Sigmoid colon (tissue), 7 donors: ENCODE measurements around the gene SLC26A3. TPM values are rescaled to one million over a fixed set of nuclear protein-coding genes. Genes with fewer than 3 reads are reported as not detected.

ENCODE experiments used
- DNase-seq: peaks from one replicate; pipeline ENCODE4 v3.0.0-alpha.2; 2019
- H3K27ac ChIP-seq, 4 donors: fragments of 200-600 bp; sonication (generic); one replicate each; pipeline ENCODE4 v1.5.1; 2016 to 2019; ENCODE audit warnings: mild to moderate bottlenecking in 1 of 4
- H3K27me3 ChIP-seq, 3 donors: fragments of 200-600 bp; sonication (generic); one replicate each; pipeline ENCODE4 v1.5.1; 2019; ENCODE audit warnings: mild to moderate bottlenecking in 1 of 3
- H3K36me3 ChIP-seq, 4 donors: fragments of 200-600 bp; sonication (generic); one replicate each; pipeline ENCODE4 v1.5.1; 2016 to 2019
- H3K4me1 ChIP-seq, 4 donors: fragments of 200-600 bp; sonication (generic); one replicate each; pipeline ENCODE4 v1.5.1; 2017 to 2019
- H3K4me3 ChIP-seq, 4 donors: fragments of 200-600 bp; sonication (generic); one replicate each; pipeline ENCODE4 v1.5.1; 2017 to 2019; ENCODE audit warnings: mild to moderate bottlenecking in 2 of 4, moderate library complexity in 1 of 4
- H3K9me3 ChIP-seq, 4 donors: fragments of 200-600 bp in 3 of 4; sonication (generic) in 3 of 4; one replicate each; pipeline versions ENCODE4 v1.5.1 to v1.6.1; 2013 to 2019
- CTCF ChIP-seq, 4 experiments: fragments of 450-650 bp in 3 of 4; fragments of 200-600 bp in 1 of 4; IDR thresholded peaks; one replicate each; pipeline ENCODE4 v1.5.1; 2016 to 2019; ENCODE audit warnings: antibody characterized with exemption in 4 of 4, mild to moderate bottlenecking in 3 of 4, moderate library complexity in 2 of 4
- EP300 ChIP-seq, 4 donors: sonication (generic); formaldehyde crosslinking; IDR thresholded peaks; one replicate each; pipeline ENCODE4 v1.6.1; 2017; ENCODE audit warnings: antibody characterized with exemption in 4 of 4
- POLR2A ChIP-seq, 2 donors: fragments of 450-650 bp; IDR thresholded peaks; one replicate each; pipeline ENCODE4 v1.6.1; 2016; ENCODE audit warnings: antibody characterized with exemption in 2 of 2, mild to moderate bottlenecking in 2 of 2, moderate library complexity in 2 of 2
- POLR2AphosphoS5 ChIP-seq, 4 donors: sonication (generic); formaldehyde crosslinking; IDR thresholded peaks; one replicate each; pipeline ENCODE4 v1.6.1; 2017; ENCODE audit warnings: antibody characterized with exemption in 4 of 4
- WGBS, 2 donors: extraction: QIAGEN DNeasy Blood & Tissue Kit; methylation state at CpG; one replicate each; pipeline ENCODE4 v1.1.7; 2013; 5-methylcytosine and 5-hydroxymethylcytosine counted together
- intact Hi-C: fragments of 100-400 bp; cut with DNase I; formaldehyde crosslinking; loops from one replicate; pipeline ENCODE4 v1.15.1; 2023
- polyA plus RNA-seq, 3 donors: library from polyadenylated mRNA; stranded (reverse); fragments of 200-250 nt; gene quantifications; one replicate each; pipeline ENCODE4 v1.2.3, GENCODE V29; 2013
- total RNA-seq, 4 donors: library from RNA; depleted of rRNA; stranded (reverse); fragments of >200 nt; gene quantifications; one replicate each; pipeline ENCODE4 v1.1.0, GENCODE V29; 2016
- donor health status: healthy with polysubstance abuse.
- donor health status: Bipolar disorder and iron deficiency.
- donor health status: healthy.

Gene SLC26A3
- total and polyA plus RNA-seq, 7 donors = 4.8 to 1,079 (median 12.0) TPM

- TF ChIP-seq POLR2A (IDR thresholded peaks at IDR 0.05) (no peak), CTCF (IDR thresholded peaks at IDR 0.05) (no peak), EP300 (IDR thresholded peaks at IDR 0.05) (no peak), POLR2AphosphoS5 (IDR thresholded peaks at IDR 0.05) (no peak)
- Histone ChIP-seq H3K4me1 (peaks cover 0 to 84% (median 62%) of the 10 kb centered on the region in 4 donors), H3K27ac (peak overlapping the region; percentile 76 to 87 (median 82)), H3K4me3 (peak overlapping the region in 1 of 4 donors; percentile 15), H3K9me3 (no peaks in the 10 kb centered on the region), H3K36me3 (no peaks in the 10 kb centered on the region), H3K27me3 (no peaks in the 10 kb centered on the region)
- DNase-seq = no peak
- 21 to 71% methylated on average over 2 of the region's 2 CpGs for WGBS, 2 donors
- intact Hi-C loops = no loop called here
Measured at GRCh38 chr7:107785170-107785569, 17.9 kb downstream of the SLC26A3 start.

GRCh38 chr7:107783648-107784047 lies 19.4 kb downstream of the SLC26A3 start:
- Histone ChIP-seq H3K4me1 (peaks cover 0 to 95% (median 75%) of the 10 kb centered on the region in 4 donors), H3K9me3 (no peaks in the 10 kb centered on the region), H3K4me3 (no peak overlapping the region), H3K27ac (peak overlapping the region in 3 of 4 donors; percentile 76 to 87 (median 83)), H3K27me3 (no peaks in the 10 kb centered on the region), H3K36me3 (no peaks in the 10 kb centered on the region)
- intact Hi-C loops = no loop called here
- WGBS, 2 donors = 93 to 99% methylated on average over 1 of the region's 1 CpG
- TF ChIP-seq CTCF (IDR thresholded peaks at IDR 0.05) = no peak
- TF ChIP-seq POLR2AphosphoS5 (IDR thresholded peaks at IDR 0.05) = no peak
- no peak for TF ChIP-seq POLR2A (IDR thresholded peaks at IDR 0.05)
- no peak for TF ChIP-seq EP300 (IDR thresholded peaks at IDR 0.05)
- no peak for DNase-seq

- WGBS, 2 donors = 63 to 83% methylated on average over 3 of the region's 3 CpGs
- H3K27me3 ChIP-seq = no peaks in the 10 kb centered on the region
- intact Hi-C loops = no loop called here
- H3K27ac ChIP-seq = peak overlapping the region in 3 of 4 donors; percentile 44 to 78 (median 52)
- DNase-seq = no peak
- no peak overlapping the region for H3K4me3 ChIP-seq
- H3K36me3 ChIP-seq = no peaks in the 10 kb centered on the region
- H3K4me1 ChIP-seq = peaks cover 0 to 93% (median 75%) of the 10 kb centered on the region in 4 donors
- TF ChIP-seq POLR2AphosphoS5 (IDR thresholded peaks at IDR 0.05) (no peak), CTCF (IDR thresholded peaks at IDR 0.05) (no peak), POLR2A (IDR thresholded peaks at IDR 0.05) (no peak), EP300 (IDR thresholded peaks at IDR 0.05) (no peak)
- no peaks in the 10 kb centered on the region for H3K9me3 ChIP-seq
Measured at GRCh38 chr7:107782374-107782773, 20.6 kb downstream of the SLC26A3 start.

- Histone ChIP-seq H3K27ac (peak overlapping the region in 3 of 4 donors; percentile 71 to 80 (median 78)), H3K4me3 (no peak overlapping the region), H3K9me3 (no peaks in the 10 kb centered on the region), H3K36me3 (no peaks in the 10 kb centered on the region), H3K4me1 (peaks cover 0 to 75% (median 55%) of the 10 kb centered on the region in 4 donors), H3K27me3 (no peaks in the 10 kb centered on the region)
- WGBS, 2 donors = 20 to 60% methylated on average over 6 of the region's 6 CpGs
- intact Hi-C loops = no loop called here
- no peak for DNase-seq
- TF ChIP-seq EP300 (IDR thresholded peaks at IDR 0.05) = no peak
- no peak for TF ChIP-seq CTCF (IDR thresholded peaks at IDR 0.05)
- TF ChIP-seq POLR2A (IDR thresholded peaks at IDR 0.05) = no peak
- no peak for TF ChIP-seq POLR2AphosphoS5 (IDR thresholded peaks at IDR 0.05)
Measured at GRCh38 chr7:107779647-107780099, 23.4 kb downstream of the SLC26A3 start.

GRCh38 chr7:107778283-107778682 lies 24.7 kb downstream of the SLC26A3 start:
- TF ChIP-seq EP300 (IDR thresholded peaks at IDR 0.05) (no peak), CTCF (IDR thresholded peaks at IDR 0.05) (no peak), POLR2AphosphoS5 (IDR thresholded peaks at IDR 0.05) (no peak), POLR2A (IDR thresholded peaks at IDR 0.05) (no peak)
- Histone ChIP-seq H3K36me3 (no peaks in the 10 kb centered on the region), H3K9me3 (no peaks in the 10 kb centered on the region), H3K27me3 (no peaks in the 10 kb centered on the region), H3K4me1 (peaks cover 0 to 62% (median 44%) of the 10 kb centered on the region in 4 donors), H3K27ac (peak overlapping the region in 3 of 4 donors; percentile 71 to 80 (median 78)), H3K4me3 (no peak overlapping the region)
- intact Hi-C loops = no loop called here
- DNase-seq = no peak
- 60 to 80% methylated on average over 4 of the region's 4 CpGs for WGBS, 2 donors
